Neural cell (in vitro differentiated cells): Measurements from ENCODE around the gene IQSEC2. TPM values are rescaled to one million over a fixed set of nuclear protein-coding genes. Genes with fewer than 3 reads are reported as not detected.

ENCODE experiments used
- H2AFZ ChIP-seq: fragments of 200-600, 300-800 bp; sonication (generic), shearing (Covaris generic); 2 replicates; pipeline ENCODE4 v1.6.0; 2014; ENCODE audit warnings: low read depth, mild to moderate bottlenecking, antibody characterized with exemption, low read length, moderate library complexity
- H3F3A ChIP-seq: fragments of 200-600 bp; shearing (Covaris generic); 2 replicates; pipeline ENCODE4 v1.6.1; 2016; ENCODE audit warnings: mild to moderate bottlenecking, moderate library complexity, mixed read lengths, antibody characterized with exemption, low read length; ENCODE audit not compliant: insufficient read depth, poor library complexity, severe bottlenecking
- H3K27ac ChIP-seq: fragments of 200-600, 300-800 bp; sonication (generic), shearing (Covaris generic); 2 replicates; pipeline ENCODE4 v1.5.1; 2014; ENCODE audit warnings: mild to moderate bottlenecking, low read length, moderate library complexity
- H3K27me3 ChIP-seq: fragments of 300-800, 200-600 bp; sonication (generic), shearing (Covaris generic); 2 replicates; pipeline ENCODE4 v1.6.0; 2014; ENCODE audit warnings: mild to moderate bottlenecking, low read depth, low read length, moderate library complexity; ENCODE audit not compliant: insufficient read depth
- H3K36me3 ChIP-seq: fragments of 300-800, 200-600 bp; sonication (generic), shearing (Covaris generic); 2 replicates; pipeline ENCODE4 v1.5.1; 2014; ENCODE audit warnings: mild to moderate bottlenecking, antibody characterized with exemption, low read length, moderate library complexity; ENCODE audit not compliant: insufficient read depth
- H3K4me2 ChIP-seq: fragments of 300-800, 200-600 bp; sonication (generic), shearing (Covaris generic); 2 replicates; pipeline ENCODE4 v1.6.0; 2014; ENCODE audit warnings: mild to moderate bottlenecking, low read length
- H3K4me3 ChIP-seq: fragments of 300-800, 200-600 bp; sonication (generic), shearing (Covaris generic); 2 replicates; pipeline ENCODE4 v1.5.1; 2014; ENCODE audit warnings: mild to moderate bottlenecking, low read length, moderate library complexity
- H3K79me2 ChIP-seq: fragments of 200-600 bp; shearing (Covaris generic); replicated peaks from 2 replicates; pipeline ENCODE4 v1.6.0; 2014; ENCODE audit warnings: mild to moderate bottlenecking, low read length, moderate library complexity; ENCODE audit not compliant: insufficient read depth
- H3K9ac ChIP-seq: fragments of 300-800, 200-600 bp; sonication (generic), shearing (Covaris generic); 2 replicates; pipeline ENCODE4 v1.6.1; 2016; ENCODE audit warnings: mild to moderate bottlenecking, low read length, mixed read lengths
- H3K9me2 ChIP-seq: fragments of 200-600 bp; shearing (Covaris generic); 2 replicates; pipeline ENCODE4 v1.6.1; 2016; ENCODE audit warnings: mild to moderate bottlenecking, low read length, mixed read lengths; ENCODE audit not compliant: insufficient read depth
- H3K9me3 ChIP-seq: fragments of 200-600, 300-800 bp; sonication (generic), shearing (Covaris generic); 2 replicates; pipeline ENCODE4 v1.6.1; 2016; ENCODE audit warnings: mild to moderate bottlenecking, mixed run types, low read length, moderate library complexity, mixed read lengths
- H4K20me1 ChIP-seq: fragments of 200-600 bp; shearing (Covaris generic); 2 replicates; pipeline ENCODE4 v1.6.1; 2016; ENCODE audit warnings: mild to moderate bottlenecking, mixed run types; ENCODE audit not compliant: insufficient read depth
- CTCF ChIP-seq: fragments of 450-650 bp; IDR thresholded peaks from 2 replicates; pipeline ENCODE4 v1.5.1; 2014; ENCODE audit warnings: antibody characterized with exemption, mild to moderate bottlenecking, moderate library complexity; ENCODE audit not compliant: poor library complexity, severe bottlenecking
- EP300 ChIP-seq: fragments of 450-650 bp; conservative IDR thresholded peaks from 2 replicates; pipeline ENCODE4 v1.6.1; 2014; ENCODE audit warnings: antibody characterized with exemption, mild to moderate bottlenecking, moderate library complexity; ENCODE audit not compliant: poor library complexity, severe bottlenecking
- EZH2 ChIP-seq: fragments of 200-600, 300-800 bp; shearing (Covaris generic), sonication (generic); IDR thresholded peaks from 2 replicates; pipeline ENCODE4 v1.6.1; 2014; ENCODE audit warnings: antibody characterized with exemption, low read length, borderline replicate concordance, mild to moderate bottlenecking; ENCODE audit not compliant: insufficient read depth, poor library complexity, severe bottlenecking
- MXI1 ChIP-seq: fragments of 450-650 bp; conservative IDR thresholded peaks from 2 replicates; pipeline ENCODE4 v1.6.1; 2014; ENCODE audit warnings: antibody characterized with exemption, mild to moderate bottlenecking; ENCODE audit not compliant: poor library complexity, severe bottlenecking
- POLR2AphosphoS5 ChIP-seq: IDR thresholded peaks from 2 replicates; pipeline ENCODE4 v1.6.1; 2012
- RAD21 ChIP-seq: fragments of 450-650 bp; conservative IDR thresholded peaks from 2 replicates; pipeline ENCODE4 v1.6.1; 2014; ENCODE audit warnings: antibody characterized with exemption, mild to moderate bottlenecking, moderate library complexity
- REST ChIP-seq: IDR thresholded peaks from 2 replicates; pipeline ENCODE4 v1.6.1; 2012; ENCODE audit warnings: borderline replicate concordance
- SMC3 ChIP-seq: fragments of 450-650 bp; conservative IDR thresholded peaks from 2 replicates; pipeline ENCODE4 v1.6.1; 2014; ENCODE audit warnings: antibody characterized with exemption, mild to moderate bottlenecking, moderate library complexity; ENCODE audit not compliant: poor library complexity
- TAF1 ChIP-seq: IDR thresholded peaks from 2 replicates; pipeline ENCODE4 v1.6.1; 2012; ENCODE audit warnings: low read depth
- polyA plus RNA-seq: library from polyadenylated mRNA; depleted of rRNA; stranded (reverse); fragments of >200 nt; gene quantifications from 2 replicates; pipeline ENCODE4 v1.2.3, GENCODE V29; 2014

IQSEC2 gene
- polyA plus RNA-seq, 1 donor from 2014 or later = 2.4 TPM

DNA sequence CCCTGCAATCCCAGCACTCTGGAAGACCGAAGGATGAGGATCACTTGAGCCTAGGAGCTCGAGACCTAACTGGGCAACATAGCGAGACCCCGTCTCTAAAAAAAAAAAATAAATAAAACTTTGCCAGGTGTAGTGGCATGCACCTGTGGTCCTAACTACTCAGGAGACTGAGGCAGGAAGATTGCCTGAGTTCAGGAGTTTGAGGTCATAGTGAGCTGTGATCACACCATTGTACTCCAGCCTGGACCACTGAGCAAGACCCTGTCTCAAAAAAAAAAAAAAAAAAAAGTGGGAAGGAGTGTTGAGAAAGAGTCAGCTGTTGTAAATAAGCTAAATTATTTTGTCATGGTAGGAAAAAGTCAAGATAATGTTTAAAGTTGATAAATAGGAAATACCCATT lies 27.5 kb upstream of the IQSEC2 start:
- H3K27me3 ChIP-seq = no peaks in the 10 kb centered on the region
- H3K9ac ChIP-seq = no peak overlapping the region
- no peak overlapping the region for H3K27ac ChIP-seq
- TF ChIP-seq EZH2 (no peak), POLR2AphosphoS5 (no peak), REST (no peak), EP300 (no peak), MXI1 (no peak), RAD21 (no peak), CTCF (no peak), SMC3 (no peak), TAF1 (no peak)
- no peaks in the 10 kb centered on the region for H4K20me1 ChIP-seq
- no peak overlapping the region for H2AFZ ChIP-seq
- no peaks in the 10 kb centered on the region for H3K9me3 ChIP-seq
- no peak overlapping the region for H3K4me2 ChIP-seq
- no peaks in the 10 kb centered on the region for H3F3A ChIP-seq
- H3K36me3 ChIP-seq = no peaks in the 10 kb centered on the region
- no peaks in the 10 kb centered on the region for H3K9me2 ChIP-seq
- no peak overlapping the region for H3K4me3 ChIP-seq
- no peaks in the 10 kb centered on the region for H3K79me2 ChIP-seq

DNA sequence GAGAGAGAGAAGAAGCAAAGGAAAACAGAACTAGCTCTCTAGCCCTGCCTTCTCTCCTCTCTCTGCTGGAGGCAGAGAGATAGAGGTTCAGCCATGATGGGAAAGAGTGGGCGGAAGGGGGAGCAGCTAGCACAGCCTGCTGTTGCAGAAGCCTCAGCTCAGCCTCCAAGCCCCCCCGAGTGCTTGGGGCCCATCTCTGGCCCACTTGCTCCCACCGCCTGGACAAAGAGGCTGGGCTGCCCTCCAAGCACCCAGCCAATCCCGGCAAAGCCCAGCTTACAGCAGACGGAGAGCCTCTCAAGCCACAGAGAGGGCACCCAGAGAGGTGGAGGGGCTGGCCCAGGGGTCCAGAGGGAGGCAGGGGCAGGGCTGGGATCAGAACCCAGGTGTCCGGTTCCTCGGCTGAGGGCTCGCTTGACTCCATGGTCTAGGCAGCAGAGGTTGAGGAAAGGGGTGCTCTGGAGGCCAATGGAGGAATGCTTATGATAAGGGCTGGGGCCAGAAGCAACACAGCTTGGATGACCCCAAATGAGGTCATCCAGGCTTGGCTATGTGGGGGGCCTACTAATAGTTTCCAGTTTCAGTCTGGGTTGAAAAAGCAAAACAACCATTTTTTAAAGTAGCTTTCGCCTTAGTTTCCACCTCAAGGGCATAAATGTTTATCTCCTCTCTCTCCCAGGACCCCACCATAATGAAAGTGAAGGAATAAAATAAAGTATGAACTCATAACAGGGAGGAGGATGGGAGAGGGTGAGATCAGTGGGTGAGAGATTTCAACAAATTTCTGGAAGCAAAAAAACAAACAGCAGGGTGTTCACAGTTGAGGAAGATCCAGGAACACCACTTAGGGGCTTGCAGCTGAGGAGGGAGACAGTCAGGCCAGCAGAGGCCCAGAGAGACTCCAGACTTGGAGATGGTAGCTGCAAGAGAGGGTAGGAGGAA lies 24.9 kb upstream of the IQSEC2 start:
- Histone ChIP-seq H3K4me3 (no peak overlapping the region), H3K9ac (no peak overlapping the region), H2AFZ (no peak overlapping the region), H3K27me3 (no peaks in the 10 kb centered on the region), H3K9me3 (no peaks in the 10 kb centered on the region), H3K79me2 (no peaks in the 10 kb centered on the region), H3K4me2 (no peak overlapping the region), H3K27ac (no peak overlapping the region), H3K36me3 (no peaks in the 10 kb centered on the region), H3K9me2 (no peaks in the 10 kb centered on the region), H4K20me1 (no peaks in the 10 kb centered on the region), H3F3A (no peaks in the 10 kb centered on the region)
- no peak for TF ChIP-seq REST
- TF ChIP-seq MXI1 = no peak
- no peak for TF ChIP-seq POLR2AphosphoS5
- no peak for TF ChIP-seq TAF1
- no peak for TF ChIP-seq EP300
- no peak for TF ChIP-seq EZH2
- no peak for TF ChIP-seq SMC3
- no peak for TF ChIP-seq RAD21
- TF ChIP-seq CTCF = no peak
